Left ventricle myocardium inferior (tissue), 1 donor: ENCODE measurements around the gene CHIT1. TPM values are rescaled to one million over a fixed set of nuclear protein-coding genes. Genes with fewer than 3 reads are reported as not detected.

ENCODE experiments used
- DNase-seq: peaks from one replicate; pipeline ENCODE4 v3.0.0-alpha.2; 2020
- H3K27ac ChIP-seq: fragments of 200-600 bp; replicated peaks from 2 replicates; pipeline ENCODE4 v1.8.0; 2021
- H3K27me3 ChIP-seq: fragments of 200-600 bp; 2 replicates; pipeline ENCODE4 v1.8.0; 2021; ENCODE audit warnings: low read depth
- H3K36me3 ChIP-seq: fragments of 200-600 bp; 2 replicates; pipeline ENCODE4 v1.8.0; 2021
- H3K4me1 ChIP-seq: fragments of 200-600 bp; 2 replicates; pipeline ENCODE4 v1.8.0; 2021
- H3K4me3 ChIP-seq: fragments of 200-600 bp; 2 replicates; pipeline ENCODE4 v1.8.0; 2021; ENCODE audit warnings: mild to moderate bottlenecking, moderate library complexity
- H3K9me3 ChIP-seq: fragments of 200-600 bp; replicated peaks from 2 replicates; pipeline ENCODE4 v1.8.0; 2021
- intact Hi-C: fragments of 100-400 bp; cut with micrococcal nuclease; formaldehyde crosslinking; loops from one replicate; pipeline ENCODE4 v1.11.0; 2022
- total RNA-seq: library from RNA; stranded (reverse); fragmentation: NEBNext Ultra II Directional; extraction: Animal tissue kit (Norgen Biotek cat#: 25700); gene quantifications from one replicate; pipeline ENCODE4 v1.2.1, GENCODE V29; 2021
- TF ChIP-seq, protein P1 (sequence below): fragments of 200-600 bp; IDR thresholded peaks from 2 replicates; pipeline ENCODE4 v1.8.0; 2021; ENCODE audit warnings: antibody characterized with exemption, mild to moderate bottlenecking, borderline replicate concordance
- donor health status: DM: no; HTN: yes; CAD: no; lungs with severe emphysema.

CHIT1 gene
- total RNA-seq, 1 donor from 2014 or later: not detected

DNA sequence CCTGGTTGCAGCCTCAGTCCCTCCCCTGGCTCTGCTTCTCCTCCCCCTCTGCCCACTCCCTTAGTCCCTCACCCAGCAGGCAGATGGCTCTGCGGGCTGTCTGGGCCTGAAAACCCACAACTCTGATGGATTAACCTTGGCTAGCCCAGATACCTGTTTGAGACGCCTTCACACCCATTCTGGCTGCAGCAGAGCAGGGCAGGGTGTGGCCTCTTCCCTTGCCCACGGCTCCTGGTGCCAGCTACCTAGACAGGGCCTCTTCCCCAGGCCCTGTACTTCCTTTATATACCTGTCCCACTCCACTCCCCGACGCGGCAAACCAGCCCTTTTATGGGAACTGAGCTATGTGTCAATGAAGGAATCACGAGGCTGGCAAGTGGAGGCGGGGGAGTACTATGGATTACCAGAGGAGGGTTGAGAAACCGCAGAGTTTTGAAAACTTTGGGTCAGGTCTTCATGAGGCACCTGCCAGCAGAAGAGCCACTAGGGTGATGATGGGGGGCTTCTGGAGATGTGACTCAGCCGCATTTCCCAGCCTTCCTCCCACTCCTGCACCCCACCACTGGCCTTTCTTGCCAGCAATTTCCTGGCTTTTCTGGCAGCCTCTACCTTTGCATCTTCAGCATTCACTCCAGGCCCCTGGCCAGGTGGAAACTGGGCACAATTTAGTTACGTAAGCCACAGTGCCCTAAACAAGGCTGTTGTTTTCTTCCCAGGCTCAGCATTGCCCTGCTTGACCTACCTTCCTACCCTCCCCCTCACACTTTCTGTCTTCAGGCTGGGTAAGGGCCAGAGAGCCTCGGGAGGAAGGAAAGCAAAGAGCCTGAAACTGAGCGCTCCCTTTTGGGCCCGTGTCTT, 42.8 kb downstream of the CHIT1 start, which contains the start of gene CHI3L1:
TSS of gene CHI3L1 (minus strand) at position 259 of the 858 bp plus-strand sequence. CDS start at position 178, 81 bp downstream.
- no peak for DNase-seq
- H3K4me1 ChIP-seq: peaks cover 6% of the 10 kb centered on the region
- H3K36me3 ChIP-seq: no peaks in the 10 kb centered on the region
- H3K27ac ChIP-seq: no peak within 1 kb of the TSS
- intact Hi-C loops: no loop called here
- no peak within 1 kb of the TSS for H3K4me3 ChIP-seq
- peaks cover 10% of the 10 kb centered on the region for H3K27me3 ChIP-seq
- no peaks in the 10 kb centered on the region for H3K9me3 ChIP-seq
- TF ChIP-seq, protein P1, sequence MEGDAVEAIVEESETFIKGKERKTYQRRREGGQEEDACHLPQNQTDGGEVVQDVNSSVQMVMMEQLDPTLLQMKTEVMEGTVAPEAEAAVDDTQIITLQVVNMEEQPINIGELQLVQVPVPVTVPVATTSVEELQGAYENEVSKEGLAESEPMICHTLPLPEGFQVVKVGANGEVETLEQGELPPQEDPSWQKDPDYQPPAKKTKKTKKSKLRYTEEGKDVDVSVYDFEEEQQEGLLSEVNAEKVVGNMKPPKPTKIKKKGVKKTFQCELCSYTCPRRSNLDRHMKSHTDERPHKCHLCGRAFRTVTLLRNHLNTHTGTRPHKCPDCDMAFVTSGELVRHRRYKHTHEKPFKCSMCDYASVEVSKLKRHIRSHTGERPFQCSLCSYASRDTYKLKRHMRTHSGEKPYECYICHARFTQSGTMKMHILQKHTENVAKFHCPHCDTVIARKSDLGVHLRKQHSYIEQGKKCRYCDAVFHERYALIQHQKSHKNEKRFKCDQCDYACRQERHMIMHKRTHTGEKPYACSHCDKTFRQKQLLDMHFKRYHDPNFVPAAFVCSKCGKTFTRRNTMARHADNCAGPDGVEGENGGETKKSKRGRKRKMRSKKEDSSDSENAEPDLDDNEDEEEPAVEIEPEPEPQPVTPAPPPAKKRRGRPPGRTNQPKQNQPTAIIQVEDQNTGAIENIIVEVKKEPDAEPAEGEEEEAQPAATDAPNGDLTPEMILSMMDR: no peak

GRCh38 chr1:203186091-203186445, 43.4 kb downstream of the CHIT1 start:
- no peak overlapping the region for H3K4me3 ChIP-seq
- no peak overlapping the region for H3K27ac ChIP-seq

DNA sequence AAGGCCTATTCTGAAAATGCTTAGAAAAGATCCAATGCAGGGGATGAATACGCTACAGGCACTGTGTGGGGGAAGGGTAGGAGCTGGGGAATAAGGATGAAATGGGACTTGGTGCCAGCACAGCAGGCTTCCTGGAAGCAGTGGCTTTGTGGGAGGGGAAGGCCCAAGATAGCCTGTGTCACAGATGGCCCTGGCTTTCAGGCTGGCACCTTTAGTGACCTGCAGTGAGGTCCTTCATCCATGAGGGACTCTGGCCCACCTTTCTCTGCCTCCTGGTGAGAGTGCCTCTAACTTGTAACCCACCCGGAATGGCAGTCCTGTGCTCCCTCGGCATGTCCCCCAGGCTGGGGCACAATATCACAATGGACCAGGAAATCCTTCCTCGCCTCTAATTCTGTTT, 43.9 kb downstream of the CHIT1 start:
- H3K4me1 ChIP-seq: peaks cover 6% of the 10 kb centered on the region
- no peak overlapping the region for H3K27ac ChIP-seq
- no peak for DNase-seq
- intact Hi-C loops: no loop called here
- H3K36me3 ChIP-seq: no peaks in the 10 kb centered on the region
- peaks cover 6% of the 10 kb centered on the region for H3K27me3 ChIP-seq
- TF ChIP-seq, protein P1: no peak
- no peaks in the 10 kb centered on the region for H3K9me3 ChIP-seq
- H3K4me3 ChIP-seq: no peak overlapping the region

More at GRCh38 chr1:203186091-203186445, 43.4 kb downstream of the CHIT1 start:
- intact Hi-C loops: no loop called here
- TF ChIP-seq, protein P1: no peak
- no peak for DNase-seq
- H3K4me1 ChIP-seq: peaks cover 6% of the 10 kb centered on the region
- H3K9me3 ChIP-seq: no peaks in the 10 kb centered on the region
- H3K36me3 ChIP-seq: no peaks in the 10 kb centered on the region
- H3K27me3 ChIP-seq: peaks cover 10% of the 10 kb centered on the region

DNA sequence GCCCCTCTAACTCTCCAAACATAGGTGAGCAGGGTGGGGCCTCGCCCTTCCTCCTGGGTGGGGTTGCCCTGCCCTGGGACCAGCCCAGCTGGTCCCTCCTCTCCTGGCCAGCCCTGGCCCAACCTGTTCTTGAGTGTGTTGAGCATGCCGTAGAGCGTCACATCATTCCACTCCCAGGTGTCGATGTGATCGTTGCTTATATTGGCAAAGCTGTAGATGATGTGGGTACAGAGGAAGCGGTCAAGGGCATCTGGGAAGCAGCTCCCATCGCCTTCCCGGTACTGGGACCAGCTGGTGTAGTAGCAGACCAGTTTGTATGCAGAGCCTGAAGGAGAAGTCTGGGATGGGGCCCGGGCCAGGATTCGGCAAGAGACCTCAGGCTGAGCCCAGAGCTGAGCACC, 44.4 kb downstream of the CHIT1 start:
- no peak overlapping the region for H3K4me3 ChIP-seq
- H3K36me3 ChIP-seq: no peaks in the 10 kb centered on the region

DNA sequence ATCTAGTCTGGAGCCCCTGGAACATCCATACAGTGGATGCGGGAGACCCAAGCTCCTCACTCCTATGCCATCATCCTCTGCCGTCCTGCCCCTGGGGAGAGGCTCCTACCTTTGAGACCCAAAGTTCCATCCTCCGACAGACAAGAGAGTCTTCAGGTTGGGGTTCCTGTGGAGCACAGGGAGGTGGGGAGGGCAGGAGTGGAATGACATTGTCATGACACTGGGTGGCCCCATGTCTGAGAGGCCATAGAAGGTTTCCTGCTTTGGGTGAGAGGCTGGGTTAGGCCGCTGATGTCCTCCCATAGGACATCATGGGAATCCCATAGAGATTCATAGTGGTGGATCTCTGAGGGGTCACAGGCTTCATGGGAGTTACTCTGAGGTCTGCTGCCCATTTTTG, 45.0 kb downstream of the CHIT1 start:
- no peak for DNase-seq
- H3K36me3 ChIP-seq: no peaks in the 10 kb centered on the region
- intact Hi-C loops: no loop called here

More for the DNA sequence above, 44.4 kb downstream of the CHIT1 start:
- Histone ChIP-seq H3K9me3 (no peaks in the 10 kb centered on the region), H3K27ac (no peak overlapping the region), H3K27me3 (peaks cover under 1% of the 10 kb centered on the region), H3K4me1 (peaks cover 6% of the 10 kb centered on the region)
- intact Hi-C loops: no loop called here
- DNase-seq: no peak
- TF ChIP-seq, protein P1: no peak

More for the DNA sequence above, 45.0 kb downstream of the CHIT1 start:
- Histone ChIP-seq H3K4me3 (no peak overlapping the region), H3K27me3 (peaks cover under 1% of the 10 kb centered on the region), H3K4me1 (peaks cover 6% of the 10 kb centered on the region), H3K9me3 (no peaks in the 10 kb centered on the region), H3K27ac (no peak overlapping the region)
- TF ChIP-seq, protein P1: no peak
